Stimulated activated CD4-positive, alpha-beta T cell treated with anti-CD3 and anti-CD28 coated beads, Interleukin-15, amount 100 ng/mL, for 24 hours (primary cell): Measurements from ENCODE around the gene NFIA.

Experiments
- DNase-seq: peaks from one replicate; pipeline ENCODE4 v3.0.0-alpha.2; 2020

Gene NFIA

GRCh38 chr1:61160526-61160925, 78.2 kb downstream of the NFIA start:
- no peak for DNase-seq

DNA sequence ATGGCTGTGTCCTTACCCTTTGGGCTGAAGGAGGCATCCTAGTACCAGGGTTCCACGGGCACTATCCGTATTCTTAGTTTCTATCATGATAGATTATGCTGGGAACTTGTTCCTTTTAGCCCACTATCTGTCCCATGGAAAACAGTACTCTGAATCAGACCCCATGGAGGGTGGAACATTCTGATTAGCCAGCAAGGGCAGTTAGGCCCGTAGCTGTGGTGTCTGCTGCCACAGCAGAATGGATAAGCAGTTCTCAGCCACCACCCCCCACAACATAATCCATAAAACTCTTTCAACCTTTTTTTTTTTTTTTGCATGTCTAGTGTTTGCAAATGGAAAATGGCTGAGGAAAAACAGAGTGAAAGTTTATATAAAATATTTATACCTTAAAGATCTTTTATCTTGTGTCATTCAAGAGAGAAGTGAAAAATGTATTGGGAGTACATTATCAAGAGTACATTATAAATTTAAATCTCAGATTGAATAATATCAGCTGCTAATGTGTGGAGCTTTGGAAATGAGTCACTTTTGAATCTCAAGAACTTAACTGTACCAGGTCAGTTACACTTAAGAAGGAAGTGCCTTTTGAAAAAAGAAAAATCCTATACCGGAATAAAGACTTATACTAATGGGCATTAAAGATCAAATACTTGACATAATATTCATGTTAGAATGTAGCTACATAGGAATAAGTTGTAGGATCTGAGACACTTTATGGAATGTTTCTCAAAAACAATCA, 80.3 kb downstream of the NFIA start:
- DNase-seq = no peak

DNA sequence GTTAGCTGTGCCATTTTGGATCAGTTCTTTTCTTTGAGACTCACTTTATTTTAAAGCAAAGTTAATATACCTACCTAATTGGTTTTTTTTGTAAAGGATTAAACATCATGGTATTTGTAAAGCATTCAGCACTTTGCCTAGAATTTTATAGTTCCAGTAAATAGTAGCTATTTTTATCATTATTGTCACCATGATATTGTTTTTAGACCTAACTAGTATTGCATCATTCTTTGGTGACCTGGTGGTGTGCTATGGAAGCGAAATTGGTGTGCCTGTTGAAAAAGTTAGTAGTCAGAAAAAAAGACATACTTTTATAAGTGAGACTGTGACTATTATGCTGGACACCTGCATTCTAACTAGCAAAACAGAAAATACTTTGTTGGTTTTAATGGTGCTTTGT, 81.0 kb downstream of the NFIA start:
- no peak for DNase-seq

GRCh38 chr1:61165402-61165801, 83.0 kb downstream of the NFIA start:
- DNase-seq = no peak

GRCh38 chr1:61167309-61167708, 84.9 kb downstream of the NFIA start:
- no peak for DNase-seq

DNA sequence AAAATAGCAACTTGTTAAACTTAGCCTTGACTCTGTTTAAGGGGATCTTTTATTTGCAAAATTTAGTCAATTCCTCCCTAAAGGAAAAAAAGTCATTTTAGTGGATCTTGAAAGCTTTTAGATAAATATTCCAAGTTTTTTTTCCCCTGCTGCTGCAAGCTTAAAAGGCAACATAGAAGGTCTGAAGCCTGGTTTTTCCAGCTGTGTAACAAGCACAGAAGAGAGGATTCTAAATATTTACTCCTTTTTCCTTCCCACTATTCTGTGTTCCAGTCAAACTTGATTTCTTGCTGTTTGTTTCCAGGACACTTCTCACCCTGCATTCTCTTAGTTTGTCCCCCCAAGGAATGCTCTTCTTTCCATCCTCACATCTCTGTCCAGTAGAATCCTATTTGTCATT, 86.7 kb downstream of the NFIA start:
- no peak for DNase-seq

DNA sequence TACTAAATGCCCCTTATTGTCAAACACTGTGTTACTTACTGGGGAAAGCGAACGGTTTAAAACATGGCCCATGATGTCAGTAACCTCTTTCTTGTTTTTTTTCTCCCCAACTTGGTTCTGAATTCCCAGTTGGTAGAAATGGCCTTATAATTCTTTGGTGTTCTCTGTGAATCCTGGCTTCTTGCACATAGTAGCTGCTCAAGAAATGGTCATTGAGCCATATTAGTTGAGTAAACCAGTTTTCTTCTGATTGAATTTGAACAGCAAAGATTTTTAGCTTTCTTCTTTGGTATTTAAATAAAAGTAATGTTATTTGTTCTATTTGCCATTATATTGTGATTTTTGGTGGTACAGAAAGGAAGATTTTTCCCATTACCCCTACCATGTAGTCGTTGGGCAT, 87.3 kb downstream of the NFIA start:
- DNase-seq = no peak

GRCh38 chr1:61170328-61171238, 88.2 kb downstream of the NFIA start:
- DNase-seq = no peak

DNA sequence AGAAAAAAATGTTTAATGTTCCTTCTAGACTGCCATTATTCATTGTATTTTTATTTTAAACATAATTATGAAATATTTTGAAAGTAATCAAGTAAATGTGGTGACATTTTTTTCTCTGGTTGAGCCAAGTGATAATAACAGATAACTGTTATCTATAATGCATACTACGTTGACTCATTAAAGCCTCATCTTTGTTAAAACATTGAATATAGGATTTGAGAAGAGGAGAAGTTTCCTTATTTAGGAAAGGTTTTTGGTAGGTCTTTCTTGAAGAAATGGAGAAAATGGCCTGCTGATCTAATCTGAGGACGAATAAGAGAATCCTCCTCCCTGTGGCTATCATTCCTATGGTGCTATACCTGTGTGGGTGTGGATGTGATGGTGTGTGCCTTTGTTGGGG, 89.0 kb downstream of the NFIA start:
- no peak for DNase-seq

- DNase-seq = no peak
Measured at GRCh38 chr1:61171974-61172373, 89.6 kb downstream of the NFIA start.

- DNase-seq = no peak
Measured at GRCh38 chr1:61173118-61173517, 90.8 kb downstream of the NFIA start.

GRCh38 chr1:61174060-61174795, 91.9 kb downstream of the NFIA start:
- no peak for DNase-seq

DNA sequence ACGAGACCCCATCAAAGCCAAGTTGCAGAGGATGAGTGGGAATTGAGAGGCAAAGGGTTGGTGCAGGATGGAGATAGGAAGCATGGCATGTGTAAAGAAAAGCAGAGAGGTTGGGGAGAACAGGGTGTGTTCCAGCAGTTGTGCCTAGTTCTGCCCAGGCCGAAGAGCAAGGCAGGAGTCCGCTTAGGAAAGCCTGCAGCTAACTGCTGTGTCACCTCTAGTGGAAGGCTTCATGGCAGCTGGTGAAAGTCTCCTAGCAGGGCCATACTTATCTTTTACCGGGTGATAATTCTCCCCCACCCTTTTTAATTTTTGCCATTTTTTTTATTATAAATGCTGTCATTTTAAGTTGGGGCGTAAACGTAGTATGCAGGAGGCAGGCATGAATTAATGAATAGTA, 93.6 kb downstream of the NFIA start:
- no peak for DNase-seq

- no peak for DNase-seq
Measured at GRCh38 chr1:61181067-61182038, 99.0 kb downstream of the NFIA start.

DNA sequence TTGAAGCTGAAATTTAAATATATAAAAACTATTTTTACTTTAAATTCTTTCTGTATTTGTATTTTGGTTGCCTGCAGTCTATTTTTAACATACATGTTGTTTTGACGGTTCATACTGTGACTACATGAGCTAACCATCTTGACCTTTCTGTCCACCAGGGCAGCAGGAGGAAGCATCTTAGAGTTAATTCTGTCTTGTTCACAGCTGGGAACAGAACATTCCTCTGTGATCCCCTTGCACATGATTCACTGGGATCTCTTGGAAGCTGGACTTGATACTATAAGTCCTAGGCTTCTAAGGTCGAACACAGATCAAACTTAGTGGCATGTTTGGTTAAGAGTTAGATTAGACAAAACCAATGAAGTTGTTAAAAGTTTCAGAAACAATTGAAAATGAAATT, 99.7 kb downstream of the NFIA start:
- no peak for DNase-seq

- no peak for DNase-seq
Measured at GRCh38 chr1:61182480-61182879, 100.1 kb downstream of the NFIA start.

GRCh38 chr1:61183471-61184039, 101.2 kb downstream of the NFIA start:
- no peak for DNase-seq

- no peak for DNase-seq
Measured at GRCh38 chr1:61184040-61184713, 101.8 kb downstream of the NFIA start.

GRCh38 chr1:61184714-61185106, 102.3 kb downstream of the NFIA start:
- no peak for DNase-seq

DNA sequence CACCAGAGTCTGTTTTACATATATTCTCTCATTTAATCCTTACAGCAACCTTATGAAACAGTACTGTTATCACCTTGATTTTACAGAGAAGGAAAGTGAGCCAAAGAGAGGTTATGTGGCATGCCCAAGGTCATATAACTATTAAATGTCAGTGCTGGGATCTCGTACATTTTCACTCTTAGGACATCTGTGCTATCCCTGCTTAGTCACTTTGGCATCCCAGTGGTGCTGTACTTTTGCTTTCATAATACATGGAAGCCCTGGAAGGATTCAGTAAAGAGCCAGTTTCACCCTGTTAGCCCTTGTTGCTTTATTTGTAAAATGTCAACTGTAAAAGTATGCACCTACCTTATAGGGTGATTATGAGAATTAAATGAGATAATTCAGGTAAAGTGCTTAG, 104.4 kb downstream of the NFIA start:
- no peak for DNase-seq

- no peak for DNase-seq
Measured at GRCh38 chr1:61187352-61188086, 105.2 kb downstream of the NFIA start.
